Measurements from ENCODE around the gene ZNF407.

ZNF407 gene

GRCh38 chr18:74914648-74915047 is 317.0 kb downstream of the ZNF407 start:
- H3K27ac ChIP-seq = no peak overlapping the region
- no peak for TF ChIP-seq CTCF (conservative IDR thresholded peaks at IDR 0.05)

- TF ChIP-seq CTCF (conservative IDR thresholded peaks at IDR 0.05) = no peak
- H3K27ac ChIP-seq = peak overlapping the region; percentile 41
Measured at GRCh38 chr18:74916773-74917393, 319.2 kb downstream of the ZNF407 start.

GRCh38 chr18:74918276-74918790 is 320.7 kb downstream of the ZNF407 start:
- TF ChIP-seq CTCF (conservative IDR thresholded peaks at IDR 0.05) = no peak

GRCh38 chr18:74921057-74921820 is 323.6 kb downstream of the ZNF407 start:
- no peak for TF ChIP-seq CTCF (conservative IDR thresholded peaks at IDR 0.05)

More at GRCh38 chr18:74918276-74918790, 320.7 kb downstream of the ZNF407 start:
- H3K27ac ChIP-seq = peak overlapping the region; percentile 41; the same call in 1 of the 2 replicates

GRCh38 chr18:74926051-74926450 is 328.4 kb downstream of the ZNF407 start:
- no peak overlapping the region for H3K27ac ChIP-seq
- no peak for TF ChIP-seq CTCF (conservative IDR thresholded peaks at IDR 0.05)

More at GRCh38 chr18:74921057-74921820, 323.6 kb downstream of the ZNF407 start:
- no peak overlapping the region for H3K27ac ChIP-seq

- no peak overlapping the region for H3K27ac ChIP-seq
- no peak for TF ChIP-seq CTCF (conservative IDR thresholded peaks at IDR 0.05)
Measured at GRCh38 chr18:74928194-74928968, 330.7 kb downstream of the ZNF407 start.

GRCh38 chr18:74929110-74929509 is 331.4 kb downstream of the ZNF407 start:
- TF ChIP-seq CTCF (conservative IDR thresholded peaks at IDR 0.05) = no peak
- H3K27ac ChIP-seq = no peak overlapping the region
